HCT116 (cell line): ENCODE results near the gene MMP28. TPM values are rescaled to one million over a fixed set of nuclear protein-coding genes. Genes with fewer than 3 reads are reported as not detected.

Source experiments
- ATAC-seq: fragments of 200-7000 bp; cut with Tn5 transposase; 2 replicates; pipeline ENCODE4 v1.9.1; 2020; ENCODE audit warnings: mild to moderate bottlenecking, moderate library complexity
- BruUV-seq: library from RNA; stranded (reverse); fragments of 400-500 nt; replicated peaks from 2 replicates; lab custom pipeline; 2021; lab: Mats Ljungman, UMichigan
- CTCF ChIA-PET: fragments of 300-600 bp; sonication (Branson Sonifier 250); formaldehyde crosslinking; loops from one replicate; lab custom pipeline; 2021; ENCODE audit warnings: antibody characterized with exemption; lab: Charles Lee
- POLR2A ChIA-PET: fragments of 300-600, 350-600 bp; sonication (Branson Sonifier 250); formaldehyde crosslinking; loops from one replicate; lab custom pipeline; 2021; ENCODE audit warnings: antibody characterized with exemption; lab: Charles Lee
- RAD21 ChIA-PET, 2 experiments: fragments of 300-600 bp; sonication (Branson Sonifier 250); formaldehyde crosslinking; loops; one replicate each; lab custom pipeline; 2023; ENCODE audit warnings: low total read pairs in 2 of 2; ENCODE audit not compliant: uncharacterized antibody in 2 of 2, unreplicated experiment in 2 of 2, low non-redundant PET in 1 of 2; lab: Charles Lee
- DNase-seq: peaks from one replicate; pipeline ENCODE4 v3.0.0-alpha.2; 2010; ENCODE audit warnings: low read depth, low spot score
- H2AFZ ChIP-seq: fragments of 200-600 bp; shearing (Covaris generic), sonication (generic); 2 replicates; pipeline ENCODE4 v1.6.1; 2017; ENCODE audit warnings: low read depth, mixed run types, mixed read lengths, antibody characterized with exemption, low read length; ENCODE audit not compliant: poor library complexity, severe bottlenecking
- H3K27ac ChIP-seq: 2 replicates; pipeline ENCODE4 v1.5.1; 2012; ENCODE audit warnings: low read depth, low read length
- H3K27me3 ChIP-seq: fragments of 200-600 bp; sonication (generic); 2 replicates; pipeline ENCODE4 v1.6.1; 2016; ENCODE audit warnings: mixed run types, low read length, mixed read lengths; ENCODE audit not compliant: insufficient read depth
- H3K36me3 ChIP-seq, 2 experiments: fragments of 200-500 bp in 1 of 2; fragments of 200-600 bp in 1 of 2; sonication (Bioruptor generic) in 1 of 2; sonication (generic) in 1 of 2; 2 replicates each; pipeline versions ENCODE4 v1.5.1 to v1.6.1; 2014 to 2016; ENCODE audit warnings: low read length in 2 of 2, inconsistent platforms in 1 of 2, mixed read lengths in 1 of 2, mixed run types in 1 of 2; ENCODE audit not compliant: insufficient read depth in 2 of 2, control insufficient read depth in 1 of 2
- H3K4me1 ChIP-seq, 2 experiments: fragments of 200-600 bp in 1 of 2; sonication (generic) in 1 of 2; 2 replicates each; pipeline versions ENCODE4 v1.5.1 to v1.6.1; 2012 to 2017; ENCODE audit warnings: low read length in 2 of 2, inconsistent platforms in 1 of 2, mild to moderate bottlenecking in 1 of 2, mixed read lengths in 1 of 2, mixed run types in 1 of 2, moderate library complexity in 1 of 2; ENCODE audit not compliant: insufficient read depth in 2 of 2, control insufficient read depth in 1 of 2
- H3K4me2 ChIP-seq: fragments of 200-600 bp; sonication (generic); 2 replicates; pipeline ENCODE4 v1.6.1; 2017; ENCODE audit warnings: mixed run types, low read length, mixed read lengths
- H3K4me3 ChIP-seq, 2 experiments: fragments of 200-600 bp in 1 of 2; sonication (generic) in 1 of 2; replicated peaks in 1 of 2; 2 replicates each; pipeline ENCODE4 v1.5.1; 2011 to 2016; ENCODE audit warnings: low read length in 2 of 2, control low read depth in 1 of 2, low read depth in 1 of 2, mild to moderate bottlenecking in 1 of 2, mixed read lengths in 1 of 2, mixed run types in 1 of 2
- H3K79me2 ChIP-seq: fragments of 200-600 bp; sonication (generic); 2 replicates; pipeline ENCODE4 v1.6.1; 2017; ENCODE audit warnings: mild to moderate bottlenecking, mixed run types, low read length, moderate library complexity, mixed read lengths; ENCODE audit not compliant: insufficient read depth
- H3K9ac ChIP-seq: fragments of 200-600 bp; sonication (generic); 2 replicates; pipeline ENCODE4 v1.6.1; 2016; ENCODE audit warnings: low read length, mixed read lengths
- H3K9me2 ChIP-seq: fragments of 200-600 bp; sonication (generic), shearing (Covaris generic); 2 replicates; pipeline ENCODE4 v1.6.1; 2017; ENCODE audit warnings: mixed run types, mild to moderate bottlenecking, moderate library complexity; ENCODE audit not compliant: insufficient read depth
- H3K9me3 ChIP-seq, 2 experiments: fragments of 200-500 bp in 1 of 2; fragments of 200-600 bp in 1 of 2; sonication (Bioruptor generic) in 1 of 2; sonication (generic) in 1 of 2; 2 replicates each; pipeline ENCODE4 v1.6.1; 2014 to 2017; ENCODE audit warnings: low read length in 2 of 2, mixed read lengths in 2 of 2, inconsistent platforms in 1 of 2, low read depth in 1 of 2, mild to moderate bottlenecking in 1 of 2, mixed run types in 1 of 2, moderate library complexity in 1 of 2; ENCODE audit not compliant: control insufficient read depth in 1 of 2, insufficient read depth in 1 of 2
- H4K20me1 ChIP-seq: fragments of 200-600 bp; sonication (generic), shearing (Covaris generic); 2 replicates; pipeline ENCODE4 v1.6.1; 2017; ENCODE audit warnings: mixed run types, mild to moderate bottlenecking, moderate library complexity; ENCODE audit not compliant: insufficient read depth
- CEBPB ChIP-seq: IDR thresholded peaks from 2 replicates; pipeline ENCODE4 v1.6.1; 2012; ENCODE audit warnings: low read depth
- EGR1 ChIP-seq: IDR thresholded peaks from 2 replicates; pipeline ENCODE4 v1.6.1; 2012; ENCODE audit warnings: low read depth
- ELF1 ChIP-seq: IDR thresholded peaks from 2 replicates; pipeline ENCODE4 v1.6.1; 2012; ENCODE audit warnings: low read depth, borderline replicate concordance
- EZH2phosphoT487 ChIP-seq: fragments of 200-600 bp; IDR thresholded peaks from 2 replicates; pipeline ENCODE4 v1.6.1; 2018; ENCODE audit warnings: antibody characterized with exemption, borderline replicate concordance
- FOSL1 ChIP-seq: IDR thresholded peaks from 2 replicates; pipeline ENCODE4 v1.6.1; 2012; ENCODE audit warnings: low read depth
- JUND ChIP-seq: IDR thresholded peaks from 2 replicates; pipeline ENCODE4 v1.6.1; 2012
- POLR2AphosphoS5 ChIP-seq: IDR thresholded peaks from 2 replicates; pipeline ENCODE4 v1.6.1; 2011; ENCODE audit warnings: mild to moderate bottlenecking, low read depth, low read length, moderate library complexity
- RAD21 ChIP-seq: IDR thresholded peaks from 2 replicates; pipeline ENCODE4 v1.6.1; 2012; ENCODE audit warnings: low read depth, mild to moderate bottlenecking
- SIN3A ChIP-seq: IDR thresholded peaks from 2 replicates; pipeline ENCODE4 v1.6.1; 2012; ENCODE audit warnings: low read depth
- SP1 ChIP-seq: IDR thresholded peaks from 2 replicates; pipeline ENCODE4 v1.6.1; 2012; ENCODE audit warnings: low read depth
- SRF ChIP-seq: IDR thresholded peaks from 2 replicates; pipeline ENCODE4 v1.6.1; 2012; ENCODE audit warnings: low read depth
- TCF7L2 ChIP-seq: IDR thresholded peaks from 2 replicates; pipeline ENCODE4 v1.7.0; 2011; ENCODE audit warnings: borderline replicate concordance, inconsistent platforms; ENCODE audit not compliant: insufficient read depth, insufficient read length; ENCODE audit errors: extremely low read depth
- YY1 ChIP-seq: IDR thresholded peaks from 2 replicates; pipeline ENCODE4 v1.6.1; 2011; ENCODE audit warnings: low read length, low read depth, moderate library complexity, mild to moderate bottlenecking; ENCODE audit not compliant: insufficient replicate concordance; ENCODE audit errors: extremely low read depth
- ZFX ChIP-seq: fragments of 450-650 bp; IDR thresholded peaks from 2 replicates; pipeline ENCODE4 v1.6.1; 2017
- ZNF274 ChIP-seq: fragments of 200-500 bp; sonication (Bioruptor generic); IDR thresholded peaks from 2 replicates; pipeline ENCODE4 v1.6.1; 2014; ENCODE audit warnings: mild to moderate bottlenecking, low read depth, low read length, inconsistent platforms
- intact Hi-C: fragments of 100-400 bp; cut with micrococcal nuclease; formaldehyde crosslinking; loops from 2 replicates; pipeline ENCODE4 v1.10.0; 2022
- total RNA-seq: library from RNA; stranded (reverse); gene quantifications from one replicate; pipeline ENCODE4 v1.2.1, GENCODE V29; 2021; ENCODE audit not compliant: unreplicated experiment
- TF ChIP-seq, protein P1 (sequence below): IDR thresholded peaks from 2 replicates; pipeline ENCODE4 v1.6.1; 2011; ENCODE audit warnings: mild to moderate bottlenecking, low read length, moderate library complexity; ENCODE audit not compliant: insufficient replicate concordance; ENCODE audit errors: extremely low read depth
- TF ChIP-seq, protein P2 (sequence below): IDR thresholded peaks from 2 replicates; pipeline ENCODE4 v1.6.1; 2012
- TF ChIP-seq, protein P3 (sequence below): IDR thresholded peaks from 2 replicates; pipeline ENCODE4 v1.6.1; 2012; ENCODE audit warnings: low read depth
- TF ChIP-seq, protein P4 (sequence below), 3 experiments: fragments of 200-600 bp in 1 of 3; sonication (generic) in 1 of 3; IDR thresholded peaks in 2 of 3; conservative IDR thresholded peaks in 1 of 3; 2 replicates each; pipeline ENCODE4 v1.5.1; 2012 to 2017; ENCODE audit warnings: low read depth in 2 of 3, low read length in 2 of 3, antibody characterized with exemption in 1 of 3, borderline replicate concordance in 1 of 3, control low read depth in 1 of 3, mild to moderate bottlenecking in 1 of 3, mixed read lengths in 1 of 3, mixed run types in 1 of 3, moderate library complexity in 1 of 3; ENCODE audit not compliant: insufficient read depth in 1 of 3
- TF ChIP-seq, protein P5 (sequence below): IDR thresholded peaks from 2 replicates; pipeline ENCODE4 v1.6.1; 2012

MMP28 gene
- total RNA-seq, 1 experiment from 2014 or later = 2.6 TPM

DNA sequence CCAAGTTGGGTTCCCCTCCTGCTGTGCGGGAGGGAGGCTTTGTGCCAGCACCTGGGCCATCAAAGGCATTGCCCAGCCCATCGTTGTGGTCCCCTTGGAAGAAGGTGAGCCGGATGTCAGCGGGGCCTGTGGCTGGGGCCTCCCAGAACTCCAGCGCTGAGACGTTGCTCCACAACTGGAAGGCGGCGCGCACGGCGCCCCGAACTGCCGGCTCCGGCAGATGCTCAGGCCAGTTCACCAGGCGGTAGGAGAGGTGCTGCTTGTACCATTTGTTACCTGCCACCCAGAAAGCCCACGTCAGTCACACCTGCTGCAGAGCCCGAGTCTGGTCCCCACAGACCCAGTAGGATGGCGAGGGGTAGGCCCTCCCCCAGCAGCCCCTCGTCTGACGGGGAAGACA is 22.3 kb downstream of the MMP28 start:
- intact Hi-C loops = no loop called here
- Histone ChIP-seq H3K4me3 (no peak overlapping the region), H3K9ac (no peak overlapping the region), H3K9me2 (no peaks in the 10 kb centered on the region), H3K79me2 (no peaks in the 10 kb centered on the region), H3K4me1 (no peaks in the 10 kb centered on the region), H4K20me1 (no peaks in the 10 kb centered on the region), H3K36me3 (no peaks in the 10 kb centered on the region), H2AFZ (no peak overlapping the region), H3K9me3 (no peaks in the 10 kb centered on the region), H3K27ac (no peak overlapping the region), H3K4me2 (no peak overlapping the region), H3K27me3 (no peaks in the 10 kb centered on the region)
- ChIA-PET POLR2A (no interaction called here), CTCF (interaction anchor here (1.1 kb wide), 1 partner anchor 9 kb away, joined by 3 read pairs; no protein-coding TSS in a partner anchor), RAD21 (no interaction called here)
- no peak for DNase-seq
- TF ChIP-seq TCF7L2 (no peak), EZH2phosphoT487 (no peak), ELF1 (no peak), POLR2AphosphoS5 (no peak), RAD21 (no peak), YY1 (no peak), JUND (no peak), ZFX (no peak), SRF (no peak), SP1 (no peak), ZNF274 (no peak), SIN3A (no peak), CEBPB (no peak), FOSL1 (no peak), EGR1 (no peak)
- TF ChIP-seq, protein P1, sequence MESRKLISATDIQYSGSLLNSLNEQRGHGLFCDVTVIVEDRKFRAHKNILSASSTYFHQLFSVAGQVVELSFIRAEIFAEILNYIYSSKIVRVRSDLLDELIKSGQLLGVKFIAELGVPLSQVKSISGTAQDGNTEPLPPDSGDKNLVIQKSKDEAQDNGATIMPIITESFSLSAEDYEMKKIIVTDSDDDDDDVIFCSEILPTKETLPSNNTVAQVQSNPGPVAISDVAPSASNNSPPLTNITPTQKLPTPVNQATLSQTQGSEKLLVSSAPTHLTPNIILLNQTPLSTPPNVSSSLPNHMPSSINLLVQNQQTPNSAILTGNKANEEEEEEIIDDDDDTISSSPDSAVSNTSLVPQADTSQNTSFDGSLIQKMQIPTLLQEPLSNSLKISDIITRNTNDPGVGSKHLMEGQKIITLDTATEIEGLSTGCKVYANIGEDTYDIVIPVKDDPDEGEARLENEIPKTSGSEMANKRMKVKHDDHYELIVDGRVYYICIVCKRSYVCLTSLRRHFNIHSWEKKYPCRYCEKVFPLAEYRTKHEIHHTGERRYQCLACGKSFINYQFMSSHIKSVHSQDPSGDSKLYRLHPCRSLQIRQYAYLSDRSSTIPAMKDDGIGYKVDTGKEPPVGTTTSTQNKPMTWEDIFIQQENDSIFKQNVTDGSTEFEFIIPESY = no peak
- TF ChIP-seq, protein P2, sequence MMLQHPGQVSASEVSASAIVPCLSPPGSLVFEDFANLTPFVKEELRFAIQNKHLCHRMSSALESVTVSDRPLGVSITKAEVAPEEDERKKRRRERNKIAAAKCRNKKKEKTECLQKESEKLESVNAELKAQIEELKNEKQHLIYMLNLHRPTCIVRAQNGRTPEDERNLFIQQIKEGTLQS = no peak
- TF ChIP-seq, protein P3, sequence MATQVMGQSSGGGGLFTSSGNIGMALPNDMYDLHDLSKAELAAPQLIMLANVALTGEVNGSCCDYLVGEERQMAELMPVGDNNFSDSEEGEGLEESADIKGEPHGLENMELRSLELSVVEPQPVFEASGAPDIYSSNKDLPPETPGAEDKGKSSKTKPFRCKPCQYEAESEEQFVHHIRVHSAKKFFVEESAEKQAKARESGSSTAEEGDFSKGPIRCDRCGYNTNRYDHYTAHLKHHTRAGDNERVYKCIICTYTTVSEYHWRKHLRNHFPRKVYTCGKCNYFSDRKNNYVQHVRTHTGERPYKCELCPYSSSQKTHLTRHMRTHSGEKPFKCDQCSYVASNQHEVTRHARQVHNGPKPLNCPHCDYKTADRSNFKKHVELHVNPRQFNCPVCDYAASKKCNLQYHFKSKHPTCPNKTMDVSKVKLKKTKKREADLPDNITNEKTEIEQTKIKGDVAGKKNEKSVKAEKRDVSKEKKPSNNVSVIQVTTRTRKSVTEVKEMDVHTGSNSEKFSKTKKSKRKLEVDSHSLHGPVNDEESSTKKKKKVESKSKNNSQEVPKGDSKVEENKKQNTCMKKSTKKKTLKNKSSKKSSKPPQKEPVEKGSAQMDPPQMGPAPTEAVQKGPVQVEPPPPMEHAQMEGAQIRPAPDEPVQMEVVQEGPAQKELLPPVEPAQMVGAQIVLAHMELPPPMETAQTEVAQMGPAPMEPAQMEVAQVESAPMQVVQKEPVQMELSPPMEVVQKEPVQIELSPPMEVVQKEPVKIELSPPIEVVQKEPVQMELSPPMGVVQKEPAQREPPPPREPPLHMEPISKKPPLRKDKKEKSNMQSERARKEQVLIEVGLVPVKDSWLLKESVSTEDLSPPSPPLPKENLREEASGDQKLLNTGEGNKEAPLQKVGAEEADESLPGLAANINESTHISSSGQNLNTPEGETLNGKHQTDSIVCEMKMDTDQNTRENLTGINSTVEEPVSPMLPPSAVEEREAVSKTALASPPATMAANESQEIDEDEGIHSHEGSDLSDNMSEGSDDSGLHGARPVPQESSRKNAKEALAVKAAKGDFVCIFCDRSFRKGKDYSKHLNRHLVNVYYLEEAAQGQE = no peak
- TF ChIP-seq, protein P4, sequence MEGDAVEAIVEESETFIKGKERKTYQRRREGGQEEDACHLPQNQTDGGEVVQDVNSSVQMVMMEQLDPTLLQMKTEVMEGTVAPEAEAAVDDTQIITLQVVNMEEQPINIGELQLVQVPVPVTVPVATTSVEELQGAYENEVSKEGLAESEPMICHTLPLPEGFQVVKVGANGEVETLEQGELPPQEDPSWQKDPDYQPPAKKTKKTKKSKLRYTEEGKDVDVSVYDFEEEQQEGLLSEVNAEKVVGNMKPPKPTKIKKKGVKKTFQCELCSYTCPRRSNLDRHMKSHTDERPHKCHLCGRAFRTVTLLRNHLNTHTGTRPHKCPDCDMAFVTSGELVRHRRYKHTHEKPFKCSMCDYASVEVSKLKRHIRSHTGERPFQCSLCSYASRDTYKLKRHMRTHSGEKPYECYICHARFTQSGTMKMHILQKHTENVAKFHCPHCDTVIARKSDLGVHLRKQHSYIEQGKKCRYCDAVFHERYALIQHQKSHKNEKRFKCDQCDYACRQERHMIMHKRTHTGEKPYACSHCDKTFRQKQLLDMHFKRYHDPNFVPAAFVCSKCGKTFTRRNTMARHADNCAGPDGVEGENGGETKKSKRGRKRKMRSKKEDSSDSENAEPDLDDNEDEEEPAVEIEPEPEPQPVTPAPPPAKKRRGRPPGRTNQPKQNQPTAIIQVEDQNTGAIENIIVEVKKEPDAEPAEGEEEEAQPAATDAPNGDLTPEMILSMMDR (IDR thresholded peaks at IDR 0.05 in 2 of 3, conservative IDR thresholded peaks at IDR 0.05 in 1 of 3; ENCODE audit: borderline replicate concordance in 1 of 3, insufficient read depth in 1 of 3, low read depth in 2 of 3, low read length in 2 of 3) = no peak
- TF ChIP-seq, protein P5, sequence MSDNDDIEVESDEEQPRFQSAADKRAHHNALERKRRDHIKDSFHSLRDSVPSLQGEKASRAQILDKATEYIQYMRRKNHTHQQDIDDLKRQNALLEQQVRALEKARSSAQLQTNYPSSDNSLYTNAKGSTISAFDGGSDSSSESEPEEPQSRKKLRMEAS = no peak
- ATAC-seq = no peak
- no TSS peak for BruUV-seq
